Endothelial cell of umbilical vein (primary cell): ENCODE data around the gene ZNF365. TPM values are rescaled to one million over a fixed set of nuclear protein-coding genes. Genes with fewer than 3 reads are reported as not detected.

Experiments used
- BruUV-seq: library from RNA; stranded (reverse); fragments of 400-500 nt; replicated peaks from 2 replicates; lab custom pipeline; 2021; lab: Mats Ljungman, UMichigan
- CTCF ChIA-PET: fragments of 300-600, 350-600 bp; sonication (Branson Sonifier 250); formaldehyde crosslinking; loops from one replicate; lab custom pipeline; 2021; ENCODE audit warnings: antibody characterized with exemption, inconsistent platforms; lab: Charles Lee
- POLR2A ChIA-PET: fragments of 300-600, 350-600 bp; sonication (Branson Sonifier 250); formaldehyde crosslinking; loops from one replicate; lab custom pipeline; 2021; ENCODE audit warnings: antibody characterized with exemption, inconsistent platforms; lab: Charles Lee
- DNase-seq: peaks from one replicate; pipeline ENCODE4 v3.0.0-alpha.2; 2011; ENCODE audit warnings: low read depth, low spot score
- FAIRE-seq: peaks from 2 replicates; lab custom pipeline; 2011; peaks lifted over from hg19 to GRCh38; lab: Jason Lieb, UNC
- H2AFZ ChIP-seq: 2 replicates; pipeline ENCODE4 v1.6.0; 2012; ENCODE audit warnings: low read depth, low read length, control low read depth, inconsistent platforms
- H3K27ac ChIP-seq: 2 replicates; pipeline ENCODE4 v1.5.1; 2011; ENCODE audit warnings: low read depth, mild to moderate bottlenecking, control low read depth, low read length, moderate library complexity; ENCODE audit not compliant: insufficient read depth
- H3K27me3 ChIP-seq, 2 experiments: 2 replicates each; pipeline versions ENCODE4 v1.6.0 to v1.6.1; 2011; ENCODE audit warnings: low read length in 2 of 2, mixed read lengths in 1 of 2; ENCODE audit not compliant: control insufficient read depth in 2 of 2, insufficient read depth in 2 of 2
- H3K36me3 ChIP-seq, 2 experiments: 2 replicates in 1 of 2; 3 replicates in 1 of 2; pipeline ENCODE4 v1.5.1; 2011; ENCODE audit warnings: low read length in 2 of 2, mild to moderate bottlenecking in 1 of 2, moderate library complexity in 1 of 2; ENCODE audit not compliant: control insufficient read depth in 2 of 2, insufficient read depth in 2 of 2; ENCODE audit errors: extremely low read depth in 1 of 2
- H3K4me1 ChIP-seq: 3 replicates; pipeline ENCODE4 v1.5.1; 2011; ENCODE audit warnings: mild to moderate bottlenecking, low read length; ENCODE audit not compliant: control insufficient read depth, insufficient read depth; ENCODE audit errors: extremely low read depth
- H3K4me2 ChIP-seq: 2 replicates; pipeline ENCODE4 v1.6.1; 2011; ENCODE audit warnings: low read length, control low read depth, mixed read lengths; ENCODE audit not compliant: insufficient read depth
- H3K4me3 ChIP-seq, 3 experiments: fragments of 200-600 bp in 1 of 3; sonication (generic), shearing (Covaris generic) in 1 of 3; replicated peaks in 1 of 3; 2 replicates each; pipeline ENCODE4 v1.5.1; 2011 to 2016; ENCODE audit warnings: control low read depth in 3 of 3, low read length in 3 of 3, mild to moderate bottlenecking in 2 of 3, inconsistent platforms in 1 of 3, low read depth in 1 of 3, moderate library complexity in 1 of 3; ENCODE audit not compliant: insufficient read depth in 1 of 3
- H3K79me2 ChIP-seq: 2 replicates; pipeline ENCODE4 v1.6.0; 2012; ENCODE audit warnings: low read length, inconsistent platforms; ENCODE audit not compliant: control insufficient read depth, insufficient read depth
- H3K9ac ChIP-seq: replicated peaks from 2 replicates; pipeline ENCODE3; 2011; ENCODE audit warnings: low read length, control low read depth; ENCODE audit not compliant: insufficient read depth; ENCODE audit errors: extremely low read depth
- H3K9me1 ChIP-seq: replicated peaks from 3 replicates; pipeline ENCODE4 v1.6.0; 2011; ENCODE audit warnings: mild to moderate bottlenecking, low read length; ENCODE audit not compliant: control insufficient read depth, insufficient read depth; ENCODE audit errors: extremely low read depth
- H3K9me3 ChIP-seq: replicated peaks from 2 replicates; pipeline ENCODE4 v1.5.1; 2012; ENCODE audit warnings: low read length, inconsistent platforms; ENCODE audit not compliant: control insufficient read depth, insufficient read depth
- H4K20me1 ChIP-seq: replicated peaks from 2 replicates; pipeline ENCODE3; 2011; ENCODE audit warnings: mild to moderate bottlenecking, low read length; ENCODE audit not compliant: control insufficient read depth, insufficient read depth; ENCODE audit errors: extremely low read depth
- CTCF ChIP-seq, 2 donors: IDR thresholded peaks; 1 replicate in 1 of 2; 2 replicates in 1 of 2; pipeline ENCODE4 v1.5.1; 2011; ENCODE audit warnings: low read length in 2 of 2, mild to moderate bottlenecking in 2 of 2, moderate library complexity in 2 of 2, control low read depth in 1 of 2, inconsistent platforms in 1 of 2, low read depth in 1 of 2; ENCODE audit not compliant: insufficient read depth in 1 of 2; ENCODE audit errors: extremely low read depth in 1 of 2
- EZH2 ChIP-seq: IDR thresholded peaks from 2 replicates; pipeline ENCODE4 v1.6.1; 2012; ENCODE audit warnings: borderline replicate concordance, low read depth, mild to moderate bottlenecking, moderate library complexity, low read length, inconsistent platforms; ENCODE audit not compliant: severe bottlenecking
- FOS ChIP-seq: IDR thresholded peaks from 2 replicates; pipeline ENCODE4 v1.6.1; 2011; ENCODE audit warnings: mild to moderate bottlenecking, low read length, moderate library complexity, borderline replicate concordance; ENCODE audit not compliant: insufficient read depth
- GATA2 ChIP-seq: IDR thresholded peaks from 2 replicates; pipeline ENCODE4 v1.7.0; 2011; ENCODE audit warnings: low read depth, mild to moderate bottlenecking, moderate library complexity, mixed read lengths, low read length; ENCODE audit not compliant: insufficient read length, insufficient read depth
- JUN ChIP-seq: IDR thresholded peaks from 2 replicates; pipeline ENCODE4 v1.6.1; 2011; ENCODE audit warnings: borderline replicate concordance, low read depth; ENCODE audit not compliant: insufficient read length, insufficient read depth
- MAX ChIP-seq: IDR thresholded peaks from 2 replicates; pipeline ENCODE4 v1.6.1; 2011; ENCODE audit not compliant: insufficient read depth, insufficient read length
- MYC ChIP-seq: IDR thresholded peaks from one replicate; pipeline ENCODE4 v1.6.1; 2011; ENCODE audit warnings: mild to moderate bottlenecking, low read depth, low read length
- POLR2A ChIP-seq: IDR thresholded peaks from 2 replicates; pipeline ENCODE4 v1.6.1; 2012; ENCODE audit warnings: low read depth, mild to moderate bottlenecking, control low read depth, low read length
- POLR2AphosphoS5 ChIP-seq: IDR thresholded peaks from 2 replicates; pipeline ENCODE4 v1.6.1; 2012; ENCODE audit warnings: low read depth, mild to moderate bottlenecking, control low read depth, low read length, moderate library complexity; ENCODE audit not compliant: insufficient read depth
- dilution Hi-C: fragments of 300-500 bp; cut with MboI; formaldehyde crosslinking; loops from one replicate; pipeline ENCODE4 v1.15.0; 2019; ENCODE audit warnings: low sequenced_read_pairs; ENCODE audit not compliant: extremely low pct_ligation_motif_present
- intact Hi-C: fragments of 100-400 bp; cut with micrococcal nuclease; formaldehyde crosslinking; loops from one replicate; pipeline ENCODE4 v1.10.0; 2022
- polyA plus RNA-seq, 4 experiments: library from polyadenylated mRNA; depleted of rRNA in 3 of 4; stranded (reverse) in 3 of 4; unstranded in 1 of 4; fragments of >200 nt; gene quantifications; 2 replicates each; pipeline versions ENCODE4 v1.2.1 to v1.2.3, GENCODE V29; 2011 to 2012; ENCODE audit warnings: missing spikeins in 1 of 4
- total RNA-seq: library from RNA; stranded (reverse); gene quantifications from 2 replicates; pipeline ENCODE4 v1.2.3, GENCODE V29; 2021

ZNF365 gene
- total and polyA plus RNA-seq, 2 donors (not counting 3 experiments of a cell fraction or from before 2014, with no cell fraction given) = 1.3 to 2.9 TPM

GRCh38 chr10:62327885-62328284 lies 46.3 kb upstream of the ZNF365 start:
- Histone ChIP-seq H3K9me3 (no peaks in the 10 kb centered on the region), H4K20me1 (no peaks in the 10 kb centered on the region), H3K79me2 (no peaks in the 10 kb centered on the region), H2AFZ (no peak overlapping the region), H3K27me3 (no peaks in the 10 kb centered on the region), H3K27ac (no peak overlapping the region), H3K4me3 (no peak overlapping the region), H3K9ac (no peak overlapping the region), H3K36me3 (no peaks in the 10 kb centered on the region), H3K4me1 (no peaks in the 10 kb centered on the region), H3K9me1 (no peaks in the 10 kb centered on the region), H3K4me2 (no peak overlapping the region)
- no peak for TF ChIP-seq POLR2AphosphoS5
- no peak for TF ChIP-seq GATA2
- no peak for TF ChIP-seq MYC
- TF ChIP-seq POLR2A = no peak
- no peak for TF ChIP-seq CTCF (IDR thresholded peaks at IDR 0.05; ENCODE audit: extremely low read depth in 1 of 2, insufficient read depth in 1 of 2, low read depth in 1 of 2, low read length in 2 of 2)
- TF ChIP-seq MAX = no peak
- no peak for TF ChIP-seq EZH2
- TF ChIP-seq FOS = no peak
- TF ChIP-seq JUN = no peak
- intact Hi-C loops (no loop called here), dilution Hi-C loops (no loop called here)
- DNase-seq (no peak), FAIRE-seq (no peak)
- CTCF ChIA-PET = no interaction called here
- no TSS peak for BruUV-seq
- POLR2A ChIA-PET = no interaction called here
